HepG2 (cell line): Measurements from ENCODE around the gene ZMYND8. TPM values are rescaled to one million over a fixed set of nuclear protein-coding genes. Genes with fewer than 3 reads are reported as not detected.
A peak's percentile ranks its signal among the peaks of the same experiment; 100 is the strongest.

Experiments used
- ATAC-seq: fragments of 200-7000 bp; cut with Tn5 transposase; 3 replicates; pipeline ENCODE4 v1.9.1; 2020; ENCODE audit warnings: mild to moderate bottlenecking, moderate library complexity
- BruUV-seq: library from RNA; stranded (reverse); fragments of 400-500 nt; replicated peaks from 2 replicates; lab custom pipeline; 2021; lab: Mats Ljungman, UMichigan
- CTCF ChIA-PET: fragments of 300-600 bp; formaldehyde crosslinking; extraction: SDS; loops from one replicate; lab custom pipeline; 2021; ENCODE audit warnings: low total read pairs, inconsistent platforms, low intra/inter-chr PET ratio; lab: Yijun Ruan, JAX
- POLR2A ChIA-PET: fragments of 350-600 bp; sonication (Branson Sonifier 250); formaldehyde crosslinking; loops from one replicate; lab custom pipeline; 2020; ENCODE audit warnings: antibody characterized with exemption, inconsistent platforms; lab: Yijun Ruan, JAX
- DNase-seq: peaks from one replicate; pipeline ENCODE4 v3.0.0-alpha.2; 2015; ENCODE audit warnings: low spot score
- FAIRE-seq: peaks from 3 replicates; lab custom pipeline; 2011; peaks lifted over from hg19 to GRCh38; lab: Jason Lieb, UNC
- H2AFZ ChIP-seq: one replicate; pipeline ENCODE4 v1.6.1; 2011; ENCODE audit warnings: low read length, inconsistent platforms
- H3K27ac ChIP-seq: fragments of 300-600 bp; 3 replicates; pipeline ENCODE4 v1.8.0; 2011; ENCODE audit warnings: mixed run types, mild to moderate bottlenecking, mixed read lengths, low read length, inconsistent platforms; ENCODE audit not compliant: insufficient read depth; ENCODE audit errors: extremely low read length
- H3K27me3 ChIP-seq, 2 experiments: fragments of 200-600 bp in 1 of 2; 2 replicates in 1 of 2; 3 replicates in 1 of 2; pipeline versions ENCODE4 v1.6.0 to v1.8.0; 2011; ENCODE audit warnings: low read length in 2 of 2, mild to moderate bottlenecking in 2 of 2, moderate library complexity in 2 of 2, inconsistent platforms in 1 of 2; ENCODE audit not compliant: insufficient read depth in 2 of 2, control insufficient read depth in 1 of 2
- H3K36me3 ChIP-seq, 2 experiments: fragments of 200-600 bp in 1 of 2; replicated peaks in 1 of 2; 2 replicates in 1 of 2; 3 replicates in 1 of 2; pipeline versions ENCODE4 v1.5.1 to v1.8.0; 2011; ENCODE audit warnings: low read length in 2 of 2, inconsistent platforms in 1 of 2; ENCODE audit not compliant: insufficient read depth in 2 of 2, control insufficient read depth in 1 of 2
- H3K4me1 ChIP-seq: 2 replicates; pipeline ENCODE4 v1.5.1; 2012; ENCODE audit warnings: low read length, inconsistent platforms; ENCODE audit not compliant: insufficient read depth
- H3K4me2 ChIP-seq: 2 replicates; pipeline ENCODE4 v1.6.0; 2011; ENCODE audit warnings: low read depth, low read length, inconsistent platforms
- H3K4me3 ChIP-seq, 3 experiments: fragments of 200-600 bp in 1 of 3; sonication (generic), shearing (Covaris generic) in 1 of 3; replicated peaks in 1 of 3; 2 replicates each; pipeline ENCODE4 v1.5.1; 2011 to 2016; ENCODE audit warnings: low read length in 3 of 3, inconsistent platforms in 2 of 3, low read depth in 2 of 3, mild to moderate bottlenecking in 2 of 3, control low read depth in 1 of 3, mixed read lengths in 1 of 3; ENCODE audit not compliant: insufficient read depth in 1 of 3
- H3K79me2 ChIP-seq: one replicate; pipeline ENCODE4 v1.6.1; 2011; ENCODE audit warnings: low read length, inconsistent platforms; ENCODE audit not compliant: insufficient read depth
- H3K9ac ChIP-seq: 2 replicates; pipeline ENCODE4 v1.6.0; 2011; ENCODE audit warnings: mild to moderate bottlenecking, low read depth, low read length, inconsistent platforms; ENCODE audit not compliant: insufficient read depth
- H3K9me3 ChIP-seq: 2 replicates; pipeline ENCODE4 v1.5.1; 2012; ENCODE audit warnings: mild to moderate bottlenecking, low read length
- H4K20me1 ChIP-seq: 2 replicates; pipeline ENCODE4 v1.6.0; 2011; ENCODE audit warnings: inconsistent platforms, mild to moderate bottlenecking, low read length, moderate library complexity; ENCODE audit not compliant: insufficient read depth
- DMAP1 ChIP-seq: IDR thresholded peaks from 2 replicates; pipeline ENCODE4 v1.6.1; 2016
- GFI1 ChIP-seq: sonication (generic); formaldehyde crosslinking; IDR thresholded peaks from 2 replicates; pipeline ENCODE4 v1.5.0; 2020; ENCODE audit warnings: missing genetic modification reagents, mild to moderate bottlenecking, borderline replicate concordance
- MAFG ChIP-seq: sonication (generic); formaldehyde crosslinking; IDR thresholded peaks from 2 replicates; pipeline ENCODE4 v1.5.1; 2020; ENCODE audit warnings: mild to moderate bottlenecking, missing genetic modification reagents
- MEF2D ChIP-seq: sonication (generic); formaldehyde crosslinking; IDR thresholded peaks from 2 replicates; pipeline ENCODE4 v1.5.1; 2020; ENCODE audit warnings: mild to moderate bottlenecking, missing genetic modification reagents
- MIER3 ChIP-seq: IDR thresholded peaks from 2 replicates; pipeline ENCODE4 v1.6.1; 2016; ENCODE audit warnings: missing compliant biosample characterization, borderline replicate concordance
- MXD4 ChIP-seq: IDR thresholded peaks from 2 replicates; pipeline ENCODE4 v1.6.1; 2016; ENCODE audit warnings: mild to moderate bottlenecking, missing biosample characterization, missing genetic modification reagents
- RBFOX2 ChIP-seq: fragments of 200-400 bp; formaldehyde crosslinking; IDR thresholded peaks from 2 replicates; pipeline ENCODE4 v1.6.1; 2017; ENCODE audit warnings: low read depth, mild to moderate bottlenecking, low read length
- SMYD3 ChIP-seq: sonication (generic); formaldehyde crosslinking; IDR thresholded peaks from 2 replicates; pipeline ENCODE4 v1.8.1; 2023; ENCODE audit warnings: mild to moderate bottlenecking, missing genetic modification reagents
- SP140L ChIP-seq: sonication (generic); formaldehyde crosslinking; IDR thresholded peaks from 2 replicates; pipeline ENCODE4 v1.4.0; 2020; ENCODE audit warnings: missing genetic modification reagents, borderline replicate concordance
- TOE1 ChIP-seq: sonication (generic); formaldehyde crosslinking; IDR thresholded peaks from 2 replicates; pipeline ENCODE4 v1.4.0; 2020; ENCODE audit warnings: mild to moderate bottlenecking, missing genetic modification reagents
- ZEB1 ChIP-seq: IDR thresholded peaks from 2 replicates; pipeline ENCODE4 v1.6.1; 2012; ENCODE audit warnings: mild to moderate bottlenecking, low read depth, inconsistent platforms; ENCODE audit not compliant: insufficient replicate concordance
- ZFP82 ChIP-seq: sonication (generic); formaldehyde crosslinking; IDR thresholded peaks from 2 replicates; pipeline ENCODE4 v1.5.1; 2020; ENCODE audit warnings: mild to moderate bottlenecking, missing genetic modification reagents, borderline replicate concordance
- ZNF12 ChIP-seq: sonication (generic); formaldehyde crosslinking; IDR thresholded peaks from 2 replicates; pipeline ENCODE4 v1.5.0; 2020; ENCODE audit warnings: missing genetic modification reagents
- ZNF589 ChIP-seq: sonication (generic); formaldehyde crosslinking; conservative IDR thresholded peaks from 2 replicates; pipeline ENCODE4 v1.8.0; 2022; ENCODE audit warnings: mild to moderate bottlenecking, moderate library complexity, missing genetic modification reagents
- ZNF605 ChIP-seq: sonication (generic); formaldehyde crosslinking; IDR thresholded peaks from 2 replicates; pipeline ENCODE4 v1.8.0; 2022; ENCODE audit warnings: mild to moderate bottlenecking, missing genetic modification reagents
- WGBS: methylation state at CpG from one replicate; pipeline ENCODE4 v1.1.6; 2017; ENCODE audit warnings: low lambda C conversion rate; 5-methylcytosine and 5-hydroxymethylcytosine counted together
- in situ Hi-C: cut with HindIII; loops from 2 replicates; pipeline ENCODE4 v1.10.0; 2017; ENCODE audit warnings: low pct_unique_long_range_greater_than_20kb; ENCODE audit not compliant: extremely low pct_ligation_motif_present
- intact Hi-C: fragments of 100-400 bp; cut with micrococcal nuclease; formaldehyde crosslinking; loops from one replicate; pipeline ENCODE4 v1.10.0; 2022; ENCODE audit not compliant: unreplicated experiment
- polyA plus RNA-seq, 8 experiments: library from polyadenylated mRNA; depleted of rRNA in 3 of 8; stranded (reverse) in 7 of 8; unstranded in 1 of 8; fragments of >200 nt; fragmentation: Illumina TruSeq in 4 of 8; extraction: Trizol in 4 of 8; gene quantifications; 2 replicates each; pipeline versions ENCODE4 v1.2.1 to v1.2.3, GENCODE V29; 2011 to 2016; ENCODE audit warnings: low read depth in 4 of 8, missing spikeins in 1 of 8, mixed read lengths in 1 of 8; ENCODE audit not compliant: insufficient read depth in 1 of 8
- total RNA-seq, 5 experiments: library from RNA; depleted of rRNA; stranded (reverse); fragments of >200 nt; fragmentation: Illumina TruSeq; extraction: Trizol; gene quantifications; 2 replicates each; pipeline ENCODE4 v1.2.3, GENCODE V29; 2016; ENCODE audit warnings: low read depth in 1 of 5
- TF ChIP-seq, protein P1 (sequence below): sonication (generic); formaldehyde crosslinking; IDR thresholded peaks from 2 replicates; pipeline ENCODE4 v1.5.1; 2020; ENCODE audit warnings: mild to moderate bottlenecking, missing genetic modification reagents, moderate library complexity
- TF ChIP-seq, protein P2 (sequence below): IDR thresholded peaks from 2 replicates; pipeline ENCODE4 v1.6.1; 2016; ENCODE audit warnings: control low read depth

ZMYND8 gene
- total and polyA plus RNA-seq, 2 of the 13 experiments (the other 11 are each of a cell fraction or from before 2014, with no cell fraction given) = 53.9 to 84.7 TPM

DNA sequence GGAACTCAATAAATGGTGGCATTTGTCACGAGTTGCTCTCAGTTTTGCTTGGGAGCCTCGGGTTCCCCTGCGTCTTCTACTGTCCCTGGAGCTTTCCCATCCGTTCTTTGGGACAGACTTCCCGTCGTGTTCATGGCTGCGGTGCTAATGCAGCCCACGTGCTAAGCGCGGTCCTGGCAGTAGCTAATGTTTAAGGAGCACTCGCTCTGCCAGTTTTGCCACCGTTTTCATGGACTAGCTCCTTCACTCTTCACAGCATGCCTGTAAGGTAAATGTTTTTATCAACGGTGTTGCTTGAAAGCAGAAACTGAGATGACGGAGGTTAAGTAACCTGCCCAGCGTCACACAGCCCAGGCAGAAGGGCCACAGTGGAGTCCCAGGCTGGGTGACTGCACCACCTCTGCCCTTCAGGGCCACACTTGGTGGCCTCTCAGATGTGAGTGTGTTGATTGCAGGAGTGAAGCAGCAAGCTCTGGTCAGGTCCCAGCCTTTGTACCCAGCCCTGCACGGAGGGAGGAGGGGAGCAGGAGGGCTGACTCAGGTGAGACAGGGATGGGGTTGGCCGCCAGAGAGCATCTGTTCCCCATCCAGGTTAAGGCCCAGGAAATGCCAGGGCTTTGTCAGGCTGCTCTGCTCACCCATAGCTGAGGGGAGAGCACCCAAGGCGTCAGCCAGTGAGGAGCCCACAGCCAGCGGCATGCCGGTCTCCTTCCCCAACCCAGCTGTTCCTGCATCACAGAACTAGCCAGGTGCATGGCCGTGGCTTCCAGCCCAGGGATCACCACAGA is 181.8 kb downstream of the ZMYND8 start (continued):
- TF ChIP-seq, protein P1, sequence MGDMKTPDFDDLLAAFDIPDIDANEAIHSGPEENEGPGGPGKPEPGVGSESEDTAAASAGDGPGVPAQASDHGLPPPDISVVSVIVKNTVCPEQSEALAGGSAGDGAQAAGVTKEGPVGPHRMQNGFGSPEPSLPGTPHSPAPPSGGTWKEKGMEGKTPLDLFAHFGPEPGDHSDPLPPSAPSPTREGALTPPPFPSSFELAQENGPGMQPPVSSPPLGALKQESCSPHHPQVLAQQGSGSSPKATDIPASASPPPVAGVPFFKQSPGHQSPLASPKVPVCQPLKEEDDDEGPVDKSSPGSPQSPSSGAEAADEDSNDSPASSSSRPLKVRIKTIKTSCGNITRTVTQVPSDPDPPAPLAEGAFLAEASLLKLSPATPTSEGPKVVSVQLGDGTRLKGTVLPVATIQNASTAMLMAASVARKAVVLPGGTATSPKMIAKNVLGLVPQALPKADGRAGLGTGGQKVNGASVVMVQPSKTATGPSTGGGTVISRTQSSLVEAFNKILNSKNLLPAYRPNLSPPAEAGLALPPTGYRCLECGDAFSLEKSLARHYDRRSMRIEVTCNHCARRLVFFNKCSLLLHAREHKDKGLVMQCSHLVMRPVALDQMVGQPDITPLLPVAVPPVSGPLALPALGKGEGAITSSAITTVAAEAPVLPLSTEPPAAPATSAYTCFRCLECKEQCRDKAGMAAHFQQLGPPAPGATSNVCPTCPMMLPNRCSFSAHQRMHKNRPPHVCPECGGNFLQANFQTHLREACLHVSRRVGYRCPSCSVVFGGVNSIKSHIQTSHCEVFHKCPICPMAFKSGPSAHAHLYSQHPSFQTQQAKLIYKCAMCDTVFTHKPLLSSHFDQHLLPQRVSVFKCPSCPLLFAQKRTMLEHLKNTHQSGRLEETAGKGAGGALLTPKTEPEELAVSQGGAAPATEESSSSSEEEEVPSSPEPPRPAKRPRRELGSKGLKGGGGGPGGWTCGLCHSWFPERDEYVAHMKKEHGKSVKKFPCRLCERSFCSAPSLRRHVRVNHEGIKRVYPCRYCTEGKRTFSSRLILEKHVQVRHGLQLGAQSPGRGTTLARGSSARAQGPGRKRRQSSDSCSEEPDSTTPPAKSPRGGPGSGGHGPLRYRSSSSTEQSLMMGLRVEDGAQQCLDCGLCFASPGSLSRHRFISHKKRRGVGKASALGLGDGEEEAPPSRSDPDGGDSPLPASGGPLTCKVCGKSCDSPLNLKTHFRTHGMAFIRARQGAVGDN (CRISPR knock-in tag) = peak; percentile 34

DNA sequence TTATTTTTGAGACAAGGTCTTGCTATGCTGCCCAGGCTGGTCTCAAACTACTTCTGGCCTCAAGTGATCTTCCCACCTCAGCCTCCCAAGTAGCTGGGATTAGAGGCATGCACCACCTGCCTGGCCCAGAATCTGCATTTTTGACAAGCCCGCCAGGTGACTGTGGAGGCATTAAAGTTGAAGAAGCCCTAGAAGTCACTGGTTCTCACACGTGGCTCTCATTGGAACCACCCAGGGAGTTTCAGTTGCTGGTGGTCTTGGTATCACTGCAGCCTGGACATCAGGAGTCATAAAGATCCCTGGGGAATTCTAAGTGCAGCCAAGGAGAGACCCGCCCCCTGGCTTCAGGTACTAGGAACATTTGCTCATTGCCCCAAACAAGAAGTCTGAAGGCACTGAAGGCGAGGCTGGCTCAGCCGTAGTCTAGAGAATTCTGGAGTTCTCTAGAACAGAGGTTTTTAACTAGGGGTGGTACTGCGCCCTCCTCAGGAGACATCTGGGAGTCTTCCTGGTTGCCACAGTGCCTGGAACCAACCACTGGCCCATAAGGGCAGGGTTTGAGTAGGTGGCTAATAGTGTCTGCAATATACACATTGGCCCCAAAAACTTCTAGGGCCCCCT is 182.8 kb downstream of the ZMYND8 start:
- CTCF ChIA-PET = no interaction called here
- Histone ChIP-seq H4K20me1 (no peaks in the 10 kb centered on the region), H3K27ac (no peak overlapping the region), H3K4me2 (no peak overlapping the region), H3K27me3 (peaks cover 7 to 43% of the 10 kb centered on the region in 2 experiments; a peak in 4 of 5 replicates), H3K36me3 (no peaks in the 10 kb centered on the region), H3K79me2 (no peaks in the 10 kb centered on the region), H2AFZ (no peak overlapping the region), H3K4me1 (no peaks in the 10 kb centered on the region), H3K9me3 (no peaks in the 10 kb centered on the region), H3K9ac (no peak overlapping the region), H3K4me3 (no peak overlapping the region)
- WGBS = 46% methylated on average over 6 of the region's 6 CpGs
- no peak for FAIRE-seq
- in situ Hi-C loops = no loop called here
- POLR2A ChIA-PET = no interaction called here
- DNase-seq = no peak
- BruUV-seq = no TSS peak
- no peak for ATAC-seq
- intact Hi-C loops = no loop called here
- TF ChIP-seq ZNF12 (no peak), MEF2D (CRISPR knock-in tag) (no peak), MIER3 (no peak), SP140L (CRISPR knock-in tag) (no peak), GFI1 (CRISPR knock-in tag) (no peak), SMYD3 (CRISPR knock-in tag) (no peak), ZNF605 (no peak), RBFOX2 (no peak), ZNF589 (CRISPR knock-in tag) (no peak), DMAP1 (no peak), TOE1 (CRISPR knock-in tag) (no peak), MXD4 (CRISPR knock-in tag) (no peak), ZEB1 (no peak), MAFG (no peak), ZFP82 (CRISPR knock-in tag) (no peak)
- TF ChIP-seq, protein P2, sequence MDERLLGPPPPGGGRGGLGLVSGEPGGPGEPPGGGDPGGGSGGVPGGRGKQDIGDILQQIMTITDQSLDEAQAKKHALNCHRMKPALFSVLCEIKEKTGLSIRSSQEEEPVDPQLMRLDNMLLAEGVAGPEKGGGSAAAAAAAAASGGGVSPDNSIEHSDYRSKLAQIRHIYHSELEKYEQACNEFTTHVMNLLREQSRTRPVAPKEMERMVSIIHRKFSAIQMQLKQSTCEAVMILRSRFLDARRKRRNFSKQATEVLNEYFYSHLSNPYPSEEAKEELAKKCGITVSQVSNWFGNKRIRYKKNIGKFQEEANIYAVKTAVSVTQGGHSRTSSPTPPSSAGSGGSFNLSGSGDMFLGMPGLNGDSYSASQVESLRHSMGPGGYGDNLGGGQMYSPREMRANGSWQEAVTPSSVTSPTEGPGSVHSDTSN (CRISPR knock-in tag) = no peak
